Measurements from ENCODE around the gene RAB20. TPM values are rescaled to one million over a fixed set of nuclear protein-coding genes. Genes with fewer than 3 reads are reported as not detected.
A peak's percentile ranks its signal among the peaks of the same experiment; 100 is the strongest.

Gene RAB20
- total and polyA plus RNA-seq, 10 donors, result 19.1 to 96.4 (median 52.8) TPM

DNA sequence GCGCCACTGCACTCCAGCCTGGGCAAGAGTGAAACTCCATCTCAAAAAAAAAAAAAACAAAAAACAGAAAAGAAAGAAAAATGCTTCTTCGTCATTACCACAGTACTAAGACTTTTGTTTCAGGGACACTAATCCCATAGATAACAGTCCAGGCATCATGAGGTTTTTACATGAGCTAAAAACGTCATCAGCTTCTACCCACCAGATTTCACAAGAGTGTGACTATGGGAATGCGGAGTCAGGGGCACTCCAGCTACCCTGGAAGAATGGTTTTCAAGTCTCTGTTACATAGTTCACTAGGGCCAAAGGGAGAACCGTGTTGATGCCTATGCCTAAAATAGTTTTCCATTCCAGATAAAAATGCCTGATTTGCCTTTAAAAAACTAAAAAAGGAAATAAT, 33.2 kb downstream of the RAB20 start:
- TF ChIP-seq, protein P1, sequence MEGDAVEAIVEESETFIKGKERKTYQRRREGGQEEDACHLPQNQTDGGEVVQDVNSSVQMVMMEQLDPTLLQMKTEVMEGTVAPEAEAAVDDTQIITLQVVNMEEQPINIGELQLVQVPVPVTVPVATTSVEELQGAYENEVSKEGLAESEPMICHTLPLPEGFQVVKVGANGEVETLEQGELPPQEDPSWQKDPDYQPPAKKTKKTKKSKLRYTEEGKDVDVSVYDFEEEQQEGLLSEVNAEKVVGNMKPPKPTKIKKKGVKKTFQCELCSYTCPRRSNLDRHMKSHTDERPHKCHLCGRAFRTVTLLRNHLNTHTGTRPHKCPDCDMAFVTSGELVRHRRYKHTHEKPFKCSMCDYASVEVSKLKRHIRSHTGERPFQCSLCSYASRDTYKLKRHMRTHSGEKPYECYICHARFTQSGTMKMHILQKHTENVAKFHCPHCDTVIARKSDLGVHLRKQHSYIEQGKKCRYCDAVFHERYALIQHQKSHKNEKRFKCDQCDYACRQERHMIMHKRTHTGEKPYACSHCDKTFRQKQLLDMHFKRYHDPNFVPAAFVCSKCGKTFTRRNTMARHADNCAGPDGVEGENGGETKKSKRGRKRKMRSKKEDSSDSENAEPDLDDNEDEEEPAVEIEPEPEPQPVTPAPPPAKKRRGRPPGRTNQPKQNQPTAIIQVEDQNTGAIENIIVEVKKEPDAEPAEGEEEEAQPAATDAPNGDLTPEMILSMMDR (IDR thresholded peaks at IDR 0.05 in 8 of 11, conservative IDR thresholded peaks at IDR 0.05 in 3 of 11), result no peak
- TF ChIP-seq POLR2AphosphoS5 (IDR thresholded peaks at IDR 0.05), result peak in 1 of 3 donors; percentile 54
- no peaks in the 10 kb centered on the region for H3K9me3 ChIP-seq
- no peaks in the 10 kb centered on the region for H3K27me3 ChIP-seq (replicated peaks in 1 of 7)
- H3K27ac ChIP-seq, result peak overlapping the region in 6 of 8 donors; percentile 38 to 86 (median 64)
- no peak for DNase-seq
- H3K36me3 ChIP-seq, result peaks cover 0 to 7% (median 2%) of the 10 kb centered on the region in 6 donors
- peaks cover 15 to 92% (median 46%) of the 10 kb centered on the region in 6 donors for H3K4me1 ChIP-seq
- 27 to 65% (median 53%) methylated on average over 5 of the region's 5 CpGs for WGBS, 5 donors
- intact Hi-C loops (cut with DNase I; ENCODE audit: low total_unique reads), result no loop called here
- no peak overlapping the region for H3K4me3 ChIP-seq

DNA sequence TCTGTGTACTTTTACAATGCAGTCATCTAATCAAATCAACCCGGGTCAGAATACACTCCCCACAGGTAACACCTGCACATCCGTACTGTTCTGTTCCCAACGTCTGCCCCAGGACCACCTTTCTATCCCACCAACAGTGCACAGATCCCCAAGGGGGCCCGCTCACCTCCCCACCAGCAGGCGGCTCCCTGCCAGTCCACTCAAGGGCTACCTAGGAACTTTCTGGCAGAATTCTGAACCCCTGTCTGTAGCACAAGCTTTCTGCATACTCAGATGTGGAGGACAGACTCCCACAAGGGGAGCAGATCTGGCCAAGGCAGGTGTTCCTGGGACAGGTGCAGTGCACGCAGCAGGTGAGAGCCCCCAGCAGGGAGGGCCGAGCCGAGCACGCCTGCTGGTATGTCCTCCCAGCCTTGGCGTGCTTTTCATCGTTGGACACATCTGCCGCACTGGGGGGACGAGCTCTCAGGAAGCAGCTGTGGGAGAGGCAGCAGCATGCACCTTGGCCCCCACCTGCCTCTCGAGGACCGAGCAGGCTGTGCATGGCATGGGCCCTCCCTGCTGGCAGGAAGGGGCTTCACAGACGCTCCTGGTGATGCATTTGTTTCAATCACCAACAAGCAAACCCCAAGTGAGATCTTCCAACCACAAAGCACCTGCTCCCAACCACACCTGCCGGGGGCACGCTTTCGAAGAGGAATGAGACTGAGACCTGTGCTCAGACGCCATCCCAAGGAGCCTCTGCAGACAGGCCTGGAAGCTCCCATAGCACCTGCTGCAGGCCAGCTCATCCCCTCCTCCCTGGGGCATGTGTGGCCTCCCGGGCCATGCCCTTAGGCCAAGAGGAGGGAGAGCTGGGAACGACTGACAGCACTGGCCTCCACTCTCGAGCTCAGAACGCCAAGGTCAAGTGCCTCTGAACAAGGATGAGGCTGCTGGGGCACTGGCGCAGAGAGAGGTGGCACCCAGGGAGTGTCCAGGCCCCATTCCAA, 35.9 kb downstream of the RAB20 start:
- H3K27me3 ChIP-seq (replicated peaks in 1 of 7), result no peaks in the 10 kb centered on the region
- H3K27ac ChIP-seq, result peak overlapping the region in 4 of 8 donors; percentile 30 to 88 (median 74)

DNA sequence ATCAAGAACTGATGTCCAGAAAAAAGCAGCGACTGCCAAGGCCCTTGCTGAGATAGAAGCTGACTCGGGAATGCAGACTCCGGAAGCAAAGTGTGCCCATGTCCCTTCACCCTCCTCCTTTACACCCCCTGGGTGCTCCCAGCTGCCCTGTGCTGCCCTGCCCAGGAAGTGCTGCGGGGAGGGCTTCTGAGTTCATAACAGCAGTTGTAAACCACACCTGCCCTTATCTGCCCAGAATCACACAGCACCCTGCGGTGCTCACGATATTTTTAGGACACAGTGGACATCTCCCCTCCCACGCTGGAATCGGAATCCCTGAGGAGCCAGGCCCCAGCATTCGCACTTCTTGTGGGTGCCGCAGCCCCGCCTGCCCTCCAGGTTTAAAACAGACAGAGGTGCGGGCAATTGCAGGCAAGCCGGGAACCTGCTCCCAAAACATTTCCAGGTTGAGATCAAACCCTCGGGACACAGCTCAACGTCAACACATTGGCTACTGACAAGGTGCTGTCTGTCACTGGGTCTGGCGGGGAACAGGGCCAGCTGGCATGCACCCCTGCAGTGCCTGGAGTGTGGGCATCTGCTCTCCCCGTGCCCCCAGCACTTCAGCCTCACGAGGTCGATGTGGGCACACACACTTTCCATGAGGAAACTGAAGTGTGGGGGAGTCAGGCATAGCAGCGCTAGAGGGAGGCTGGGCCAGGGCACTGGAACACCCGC, 36.8 kb downstream of the RAB20 start:
- intact Hi-C loops (cut with DNase I; ENCODE audit: low total_unique reads), result no loop called here
- TF ChIP-seq POLR2AphosphoS5 (IDR thresholded peaks at IDR 0.05), result peak in 2 of 3 donors; percentile 29 to 46
- TF ChIP-seq, protein P1 (IDR thresholded peaks at IDR 0.05 in 8 of 11, conservative IDR thresholded peaks at IDR 0.05 in 3 of 11), result no peak
- WGBS, 5 donors, result 36 to 63% (median 40%) methylated on average over 19 to 21 of the region's 21 CpGs
- peaks cover 0 to 18% (median 2%) of the 10 kb centered on the region in 6 donors for H3K36me3 ChIP-seq
- peaks cover 23 to 99% (median 71%) of the 10 kb centered on the region in 6 donors for H3K4me1 ChIP-seq
- no peaks in the 10 kb centered on the region for H3K9me3 ChIP-seq
- no peak overlapping the region for H3K4me3 ChIP-seq
- H3K27ac ChIP-seq, result peak overlapping the region in 5 of 8 donors; percentile 30 to 88 (median 62)
- no peak for DNase-seq
- no peaks in the 10 kb centered on the region for H3K27me3 ChIP-seq (replicated peaks in 1 of 7)

More for the DNA sequence above, 35.9 kb downstream of the RAB20 start:
- H3K36me3 ChIP-seq, result peaks cover 0 to 14% (median 2%) of the 10 kb centered on the region in 6 donors
- H3K4me3 ChIP-seq, result no peak overlapping the region
- TF ChIP-seq POLR2AphosphoS5 (IDR thresholded peaks at IDR 0.05), result peak; percentile 11 to 67 (median 45)
- TF ChIP-seq POLR2A (IDR thresholded peaks at IDR 0.05), result no peak
- 48 to 71% (median 60%) methylated on average over 17 to 25 of the region's 25 CpGs for WGBS, 5 donors
- H3K9me3 ChIP-seq, result no peaks in the 10 kb centered on the region
- intact Hi-C loops (cut with DNase I; ENCODE audit: low total_unique reads), result no loop called here
- peaks cover 23 to 92% (median 68%) of the 10 kb centered on the region in 6 donors for H3K4me1 ChIP-seq
- DNase-seq, result no peak

DNA sequence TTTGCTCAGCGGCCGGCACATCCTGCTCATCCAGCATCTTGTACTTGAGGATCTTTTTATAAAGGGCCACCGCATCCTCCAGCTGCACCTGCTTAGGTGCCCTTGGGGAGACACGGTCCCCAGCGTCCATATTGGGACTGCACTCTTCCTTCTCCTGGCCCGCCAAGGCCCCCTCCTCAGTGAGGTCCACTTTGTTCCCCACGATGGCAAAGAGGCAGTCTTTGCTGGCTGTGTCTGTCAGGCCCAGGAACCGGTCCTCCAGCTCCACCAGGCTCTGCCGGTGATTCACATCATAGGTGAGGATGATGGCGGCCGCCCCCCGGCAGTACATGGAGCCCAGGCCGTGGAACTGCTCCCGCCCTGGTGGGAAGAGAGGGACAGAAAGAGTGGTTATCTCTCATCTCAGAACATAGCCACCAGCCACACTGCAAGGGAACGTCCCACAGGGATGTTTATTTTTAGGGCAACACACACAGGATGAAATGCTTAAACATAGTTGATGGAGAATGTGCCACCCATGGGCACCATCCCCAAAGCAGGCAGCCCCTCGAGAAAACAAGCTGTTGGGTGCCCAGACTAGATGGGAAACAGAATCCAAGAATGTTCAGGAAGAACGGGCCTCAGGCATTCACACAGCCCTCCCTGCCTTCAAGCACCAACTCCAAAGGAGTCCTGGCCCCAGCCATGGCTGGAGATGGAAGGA, 37.5 kb downstream of the RAB20 start:
- H3K27me3 ChIP-seq (replicated peaks in 1 of 7), result no peaks in the 10 kb centered on the region
- 83 to 88% (median 86%) methylated on average over 17 of the region's 17 CpGs for WGBS, 5 donors
- H3K4me1 ChIP-seq, result peaks cover 16 to 99% (median 70%) of the 10 kb centered on the region in 6 donors
- intact Hi-C loops (cut with DNase I; ENCODE audit: low total_unique reads), result no loop called here
- peak overlapping the region in 5 of 8 donors; percentile 30 to 88 (median 62) for H3K27ac ChIP-seq
- no peak for DNase-seq
- no peaks in the 10 kb centered on the region for H3K9me3 ChIP-seq
- H3K36me3 ChIP-seq, result peaks cover 0 to 25% (median 2%) of the 10 kb centered on the region in 6 donors
- no peak for TF ChIP-seq POLR2AphosphoS5 (IDR thresholded peaks at IDR 0.05)
- TF ChIP-seq, protein P1 (IDR thresholded peaks at IDR 0.05 in 8 of 11, conservative IDR thresholded peaks at IDR 0.05 in 3 of 11), result no peak
- TF ChIP-seq POLR2A (IDR thresholded peaks at IDR 0.05), result no peak
- no peak overlapping the region for H3K4me3 ChIP-seq

All from spleen (tissue), 11 donors.